GM19238 (cell line): ENCODE results near the gene MFSD12.
A peak's percentile ranks its signal among the peaks of the same experiment; 100 is the strongest.
"Not testable (repeated sequence)": the region's sequence is repeated elsewhere in the genome, so short reads cannot be mapped to it uniquely, and the experiment has no call there.

Experiments
- DNase-seq: peaks from one replicate; pipeline ENCODE4 v3.0.0; 2011; ENCODE audit warnings: low spot score; ENCODE audit not compliant: insufficient read length

Gene MFSD12

GRCh38 chr19:3508771-3509535, 48.4 kb downstream of the MFSD12 start:
- DNase-seq, result no peak

- DNase-seq, result not testable (repeated sequence)
These were observed 49.2 kb downstream of the MFSD12 start for GRCh38 chr19:3508121-3508661.

- no peak for DNase-seq
These were observed 49.8 kb downstream of the MFSD12 start for GRCh38 chr19:3507371-3508120.

GRCh38 chr19:3506384-3507340, 50.7 kb downstream of the MFSD12 start:
- DNase-seq, result peak; percentile 58

- peak; percentile 99 for DNase-seq
These were observed 51.6 kb downstream of the MFSD12 start, which contains the start of gene FZR1 for GRCh38 chr19:3505598-3506383. Gene FZR1, plus strand, starts transcription at chr19:3506311. Its CDS starts 16,679 bp downstream, at chr19:3522990.

GRCh38 chr19:3504735-3505134, 52.7 kb downstream of the MFSD12 start:
- no peak for DNase-seq

GRCh38 chr19:3503036-3503572, 54.3 kb downstream of the MFSD12 start:
- no peak for DNase-seq

GRCh38 chr19:3501780-3502179, 55.6 kb downstream of the MFSD12 start:
- no peak for DNase-seq

- peak; percentile 97 for DNase-seq
These were observed 56.8 kb downstream of the MFSD12 start, which contains the start of gene DOHH for GRCh38 chr19:3500429-3501101. Gene DOHH, minus strand, starts transcription at chr19:3500674. Its CDS starts 3,860 bp downstream, at chr19:3496814.

- no peak for DNase-seq
These were observed 57.5 kb downstream of the MFSD12 start for GRCh38 chr19:3499738-3500428.

- DNase-seq, result no peak
These were observed 59.4 kb downstream of the MFSD12 start for GRCh38 chr19:3497757-3498520.

GRCh38 chr19:3496392-3497273, 60.8 kb downstream of the MFSD12 start:
- DNase-seq, result no peak

- DNase-seq, result no peak
These were observed 62.8 kb downstream of the MFSD12 start for GRCh38 chr19:3494559-3494958.
